Measurements from ENCODE around the gene CFAP20DC.

- TF ChIP-seq CTCF (IDR thresholded peaks at IDR 0.05), result no peak
- no peak for TF ChIP-seq POLR2A (IDR thresholded peaks at IDR 0.05)
Measured at GRCh38 chr3:58724336-58724735, 325.5 kb downstream of the CFAP20DC start.
